Subcutaneous abdominal adipose tissue (tissue), 5 donors: Measurements from ENCODE around the gene SWSAP1.
"Not testable (repeated sequence)": the region's sequence is repeated elsewhere in the genome, so short reads cannot be mapped to it uniquely, and the experiment has no call there.

Experiments
- H3K27ac ChIP-seq: one replicate; pipeline ENCODE4 v1.7.0; 2013; ENCODE audit warnings: low read depth, mild to moderate bottlenecking, inconsistent platforms, low read length, moderate library complexity
- H3K27me3 ChIP-seq, 5 donors: one replicate each; pipeline ENCODE4 v1.7.0; 2013; ENCODE audit warnings: low read length in 5 of 5, inconsistent platforms in 1 of 5; ENCODE audit not compliant: control insufficient read depth in 5 of 5, insufficient read depth in 4 of 5
- H3K36me3 ChIP-seq, 5 donors: one replicate each; pipeline ENCODE4 v1.7.0; 2013; ENCODE audit warnings: low read length in 5 of 5; ENCODE audit not compliant: control insufficient read depth in 5 of 5, insufficient read depth in 5 of 5
- H3K4me1 ChIP-seq, 5 donors: one replicate each; pipeline ENCODE4 v1.7.0; 2013; ENCODE audit warnings: low read length in 5 of 5, mild to moderate bottlenecking in 3 of 5, moderate library complexity in 1 of 5; ENCODE audit not compliant: control insufficient read depth in 5 of 5, insufficient read depth in 5 of 5
- H3K4me3 ChIP-seq, 5 donors: one replicate each; pipeline ENCODE4 v1.7.0; 2013; ENCODE audit warnings: low read length in 5 of 5, low read depth in 1 of 5
- H3K9ac ChIP-seq, 5 donors: one replicate each; pipeline ENCODE4 v1.7.0; 2013; ENCODE audit warnings: low read length in 5 of 5, mild to moderate bottlenecking in 4 of 5, moderate library complexity in 3 of 5
- H3K9me3 ChIP-seq, 5 donors: one replicate each; pipeline ENCODE4 v1.7.0; 2013; ENCODE audit warnings: low read length in 5 of 5; ENCODE audit not compliant: control insufficient read depth in 5 of 5
- donor health status: healthy.
- donor health status: healthy.
- donor health status: healthy.
- donor health status: healthy.
- donor health status: healthy.

The SWSAP1 gene, protein sequence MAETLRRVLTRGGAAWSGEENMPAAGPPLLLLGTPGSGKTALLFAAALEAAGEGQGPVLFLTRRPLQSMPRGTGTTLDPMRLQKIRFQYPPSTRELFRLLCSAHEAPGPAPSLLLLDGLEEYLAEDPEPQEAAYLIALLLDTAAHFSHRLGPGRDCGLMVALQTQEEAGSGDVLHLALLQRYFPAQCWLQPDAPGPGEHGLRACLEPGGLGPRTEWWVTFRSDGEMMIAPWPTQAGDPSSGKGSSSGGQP

DNA sequence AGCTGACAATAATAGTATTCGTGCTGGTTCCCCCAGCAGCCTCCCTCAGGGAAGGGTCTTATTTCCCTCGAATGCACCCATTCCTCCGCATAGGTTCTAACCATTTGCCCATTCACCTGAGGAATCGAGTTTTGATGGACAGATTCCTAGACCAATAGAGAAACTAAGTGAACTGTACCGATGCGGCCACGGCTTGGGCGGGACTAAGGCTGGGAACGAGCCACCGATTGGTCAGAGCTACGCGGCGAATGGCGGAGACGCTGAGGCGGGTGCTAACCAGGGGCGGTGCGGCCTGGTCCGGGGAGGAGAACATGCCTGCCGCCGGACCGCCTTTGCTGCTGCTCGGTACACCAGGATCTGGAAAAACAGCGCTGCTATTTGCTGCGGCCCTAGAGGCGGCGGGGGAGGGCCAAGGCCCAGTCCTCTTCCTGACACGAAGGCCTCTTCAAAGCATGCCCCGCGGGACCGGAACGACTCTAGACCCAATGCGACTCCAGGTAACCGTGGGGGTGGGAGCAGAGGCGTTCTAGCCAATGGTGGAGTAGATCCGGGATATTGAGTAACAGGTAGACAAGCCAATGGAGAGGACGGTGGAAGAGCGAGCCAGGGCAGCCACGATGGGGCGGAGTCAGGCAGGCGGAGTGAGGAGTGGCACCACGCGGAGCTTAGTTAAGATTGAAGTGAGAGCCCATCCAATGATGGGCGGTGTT lies at the start of gene SWSAP1:
SWSAP1 (plus strand) TSS at position 234 of the 710 bp plus-strand sequence; CDS start at position 249, 15 bp downstream.
- H3K4me3 ChIP-seq: peak within 1 kb of the TSS; percentile 68 to 90 (median 81)
- H3K9me3 ChIP-seq: no peaks in the 10 kb centered on the region
- peaks cover 0 to 9% (median 6%) of the 10 kb centered on the region in 5 donors for H3K36me3 ChIP-seq
- peak within 1 kb of the TSS; percentile 92 for H3K27ac ChIP-seq
- peaks cover 2 to 26% (median 25%) of the 10 kb centered on the region in 5 donors for H3K4me1 ChIP-seq
- H3K27me3 ChIP-seq: no peaks in the 10 kb centered on the region
- peak within 1 kb of the TSS; percentile 70 to 85 (median 82) for H3K9ac ChIP-seq

DNA sequence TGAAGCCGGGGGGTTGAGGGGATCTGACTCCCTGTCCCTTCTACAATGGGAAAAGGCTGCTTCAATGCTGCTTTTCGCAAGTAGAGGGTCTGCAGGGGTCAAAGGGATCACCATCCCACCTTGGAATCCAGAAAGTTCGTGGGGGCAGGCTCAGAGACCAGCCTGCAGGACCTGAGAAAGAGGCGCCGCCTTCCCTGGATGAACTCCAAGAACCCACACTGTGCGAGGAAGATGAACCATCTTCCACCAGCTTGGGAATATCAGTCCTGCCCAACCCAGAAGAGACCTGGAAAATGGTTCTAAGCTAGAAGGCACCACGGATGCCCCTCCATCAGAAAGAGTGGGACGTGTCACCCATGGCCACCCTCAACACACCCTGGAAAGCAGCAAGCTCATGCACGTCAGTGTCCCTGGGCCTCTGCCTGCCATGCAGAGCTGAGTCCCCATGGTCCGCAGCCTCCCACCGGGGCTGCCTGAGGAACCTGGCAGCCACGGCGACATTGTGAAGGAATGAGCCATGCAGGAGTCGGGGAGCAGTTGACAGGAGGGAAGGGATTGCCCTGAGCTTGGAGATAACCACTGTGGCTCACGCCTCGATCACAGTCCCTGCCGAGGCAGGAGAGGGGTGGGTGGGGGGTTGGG lies 49.6 kb upstream of the SWSAP1 start:
- Histone ChIP-seq H3K9ac (peak overlapping the region in 2 of 5 donors; percentile 1 to 26), H3K36me3 (peaks cover 0 to 37% (median 22%) of the 10 kb centered on the region in 5 donors), H3K4me3 (no peak overlapping the region), H3K9me3 (no peaks in the 10 kb centered on the region), H3K4me1 (peaks cover 1 to 27% (median 21%) of the 10 kb centered on the region in 5 donors), H3K27ac (peak overlapping the region; percentile 50), H3K27me3 (no peaks in the 10 kb centered on the region)

DNA sequence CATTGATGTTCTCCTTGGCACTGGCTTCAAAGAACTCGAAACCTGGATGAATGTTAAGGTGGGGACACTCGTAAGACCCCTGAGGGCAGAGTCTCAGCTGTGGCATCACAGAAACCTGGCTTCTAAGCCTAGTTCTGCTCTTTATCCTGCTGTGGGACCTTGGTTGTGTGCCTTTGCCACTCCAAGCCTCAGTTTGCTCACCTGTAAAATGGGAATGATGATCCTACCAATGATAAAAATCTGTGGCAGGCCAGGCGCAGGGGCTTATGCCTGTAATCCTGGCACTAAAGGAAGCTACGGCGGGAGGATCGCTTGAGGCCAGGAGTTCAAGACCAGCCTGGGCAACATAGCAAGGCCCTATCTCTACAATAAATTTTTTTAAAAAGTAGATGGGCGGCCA lies 48.9 kb upstream of the SWSAP1 start:
- H3K4me1 ChIP-seq: peaks cover 1 to 27% (median 21%) of the 10 kb centered on the region in 5 donors
- no peaks in the 10 kb centered on the region for H3K9me3 ChIP-seq
- no peak overlapping the region for H3K4me3 ChIP-seq
- no peaks in the 10 kb centered on the region for H3K27me3 ChIP-seq
- no peak overlapping the region for H3K27ac ChIP-seq
- no peak overlapping the region for H3K9ac ChIP-seq
- peaks cover 0 to 39% (median 22%) of the 10 kb centered on the region in 5 donors for H3K36me3 ChIP-seq

DNA sequence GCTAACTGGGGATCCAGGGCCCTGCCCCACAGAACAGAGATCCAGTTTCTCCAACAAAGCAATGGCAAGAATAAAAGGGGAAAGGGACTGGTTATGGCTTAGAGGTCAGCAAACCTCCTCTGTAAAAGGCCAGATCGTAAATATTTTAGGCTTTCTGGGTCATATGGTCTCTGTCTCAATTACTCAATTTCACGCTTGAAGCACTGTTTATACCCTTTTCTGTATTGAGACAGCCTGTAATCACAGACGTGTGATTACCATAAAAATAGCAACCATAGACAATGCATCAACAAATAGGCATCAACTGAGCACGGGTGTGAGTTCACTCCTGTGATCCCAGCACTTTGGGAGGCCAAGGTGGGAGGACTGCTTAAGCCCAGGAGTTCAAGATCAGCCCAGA lies 44.3 kb upstream of the SWSAP1 start:
- Histone ChIP-seq H3K27ac (no peak overlapping the region), H3K4me3 (no peak overlapping the region), H3K9me3 (no peaks in the 10 kb centered on the region), H3K36me3 (peaks cover 0 to 60% (median 34%) of the 10 kb centered on the region in 5 donors), H3K4me1 (peaks cover 0 to under 1% (median 0%) of the 10 kb centered on the region in 5 donors), H3K27me3 (no peaks in the 10 kb centered on the region), H3K9ac (no peak overlapping the region)

DNA sequence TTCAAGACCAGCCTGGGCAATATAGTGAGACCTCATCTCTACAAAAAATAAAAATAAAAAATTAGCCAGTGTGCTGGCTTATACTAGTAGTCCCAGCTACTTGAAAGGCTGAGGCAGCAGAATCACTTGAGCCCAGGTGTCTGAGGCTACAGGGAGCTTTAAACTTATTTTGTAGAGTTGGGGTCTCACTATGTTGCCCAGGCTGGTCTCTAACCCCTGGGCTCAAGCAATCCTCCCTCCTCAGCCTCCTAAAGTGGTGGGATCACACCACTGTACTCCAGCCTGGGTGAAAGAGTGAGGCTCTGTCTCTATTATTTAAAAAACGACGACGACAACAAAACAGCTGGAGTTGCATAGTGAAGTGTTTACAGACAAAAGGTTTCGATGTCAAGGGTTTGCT lies 43.0 kb upstream of the SWSAP1 start:
- Histone ChIP-seq H3K36me3 (peaks cover 0 to 65% (median 41%) of the 10 kb centered on the region in 5 donors), H3K27ac (no peak overlapping the region), H3K27me3 (no peaks in the 10 kb centered on the region), H3K9ac (no peak overlapping the region), H3K4me1 (no peaks in the 10 kb centered on the region), H3K9me3 (no peaks in the 10 kb centered on the region), H3K4me3 (no peak overlapping the region)

DNA sequence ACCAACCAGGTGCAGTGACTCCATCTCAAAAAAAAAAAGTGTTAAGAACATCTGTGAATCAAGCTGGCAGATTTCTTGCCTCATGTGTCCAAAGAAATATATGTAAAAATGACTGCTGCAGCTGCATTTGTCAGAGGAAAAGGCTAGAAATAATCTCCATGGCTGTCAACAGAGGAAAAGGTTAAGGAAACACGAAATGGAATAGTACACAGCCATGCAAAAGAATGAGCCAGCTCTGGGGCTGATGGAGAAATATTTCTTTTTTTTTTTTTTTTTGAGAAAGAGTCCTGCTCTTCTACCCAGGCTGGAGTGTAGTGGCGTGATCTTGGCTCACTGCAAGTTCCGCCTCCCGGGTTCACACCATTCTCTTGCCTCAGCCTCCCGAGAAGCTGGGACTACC lies 41.6 kb upstream of the SWSAP1 start:
- Histone ChIP-seq H3K27me3 (no peaks in the 10 kb centered on the region), H3K27ac (no peak overlapping the region), H3K9ac (no peak overlapping the region), H3K4me1 (peaks cover 0 to under 1% (median 0%) of the 10 kb centered on the region in 5 donors), H3K4me3 (no peak overlapping the region), H3K9me3 (no peaks in the 10 kb centered on the region), H3K36me3 (peaks cover 0 to 60% (median 37%) of the 10 kb centered on the region in 5 donors)

DNA sequence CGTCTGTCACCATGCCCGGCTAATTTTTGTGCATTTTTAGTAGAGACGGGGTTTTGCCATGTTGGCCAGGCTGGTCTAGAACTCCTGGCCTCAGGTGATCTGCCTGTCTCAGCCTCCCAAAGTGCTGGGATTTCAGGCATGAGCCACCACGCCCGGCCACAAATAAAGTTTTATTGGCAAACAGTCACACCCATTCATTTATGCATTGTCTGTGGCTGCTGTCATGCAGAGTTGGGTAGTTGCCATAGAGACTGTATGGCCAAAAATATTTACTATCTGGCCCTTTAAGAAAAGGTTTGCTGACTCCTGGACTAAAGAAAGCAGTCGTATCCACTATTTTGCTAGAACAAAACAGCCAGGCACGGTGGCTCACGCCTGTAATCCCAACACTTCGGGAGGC lies 40.6 kb upstream of the SWSAP1 start:
- H3K4me3 ChIP-seq, H3K9me3 ChIP-seq, H3K27ac ChIP-seq, H3K27me3 ChIP-seq, H3K9ac ChIP-seq: not testable (repeated sequence)
- H3K4me1 ChIP-seq: peaks cover 2 to 10% (median 5%) of the 10 kb centered on the region in 5 donors
- peaks cover 0 to 53% (median 36%) of the 10 kb centered on the region in 5 donors for H3K36me3 ChIP-seq

DNA sequence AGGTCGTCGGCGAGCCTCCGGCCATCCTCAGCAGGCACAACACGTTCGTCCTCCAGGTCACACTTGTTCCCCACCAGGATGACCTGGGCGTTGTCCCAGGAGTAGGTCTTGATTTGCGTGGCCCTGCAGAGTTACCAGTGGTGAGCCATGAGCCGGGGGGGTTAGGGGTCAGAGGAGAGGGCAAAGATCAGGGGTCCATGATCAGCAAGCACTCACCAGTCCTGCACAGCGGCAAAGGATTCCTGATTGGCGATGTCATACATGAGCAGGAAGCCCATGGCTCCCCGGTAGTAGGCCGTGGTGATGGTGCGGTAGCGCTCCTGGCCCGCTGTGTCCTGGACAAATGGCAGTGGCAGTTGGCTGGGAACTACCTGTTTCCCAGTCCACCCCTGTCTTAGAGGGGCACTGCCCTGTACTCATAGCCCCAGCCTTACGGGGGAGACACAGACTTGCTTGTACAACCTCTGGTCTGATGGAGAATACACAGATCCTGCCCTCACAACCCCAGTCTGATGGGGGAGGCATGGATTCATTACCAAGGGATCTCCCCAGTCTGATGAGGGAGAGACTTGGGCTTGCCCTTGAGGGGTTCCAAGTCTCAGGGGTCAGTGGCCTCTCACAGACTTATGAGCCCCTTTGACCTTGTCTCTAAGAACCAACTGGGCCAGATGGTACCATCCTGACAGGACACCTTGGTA lies 38.9 kb upstream of the SWSAP1 start:
- Histone ChIP-seq H3K9me3 (no peaks in the 10 kb centered on the region), H3K27ac (no peak overlapping the region), H3K36me3 (peaks cover 0 to 45% (median 35%) of the 10 kb centered on the region in 5 donors), H3K27me3 (no peaks in the 10 kb centered on the region), H3K4me3 (no peak overlapping the region), H3K9ac (no peak overlapping the region), H3K4me1 (peaks cover 4 to 21% (median 17%) of the 10 kb centered on the region in 5 donors)

DNA sequence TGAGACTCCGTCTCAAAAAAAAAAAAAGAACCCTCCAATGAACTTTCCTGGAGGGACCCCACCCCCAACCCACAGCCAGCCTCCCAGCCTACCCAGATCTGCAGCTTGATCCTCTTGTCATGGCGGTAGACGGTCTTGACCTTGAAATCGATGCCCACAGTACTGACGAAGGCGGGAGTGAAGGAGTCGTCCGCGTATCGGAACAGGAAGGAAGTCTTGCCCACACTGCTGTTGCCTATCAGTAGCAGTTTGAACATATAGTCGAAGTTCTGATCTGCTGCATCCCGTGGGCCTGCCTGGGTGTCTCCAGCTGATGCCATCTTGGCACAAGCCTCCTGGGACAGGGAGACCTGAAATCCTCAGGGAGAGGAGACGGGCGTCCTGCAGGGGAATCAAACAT lies 37.4 kb upstream of the SWSAP1 start:
- Histone ChIP-seq H3K27me3 (no peaks in the 10 kb centered on the region), H3K9me3 (no peaks in the 10 kb centered on the region), H3K4me3 (no peak overlapping the region), H3K27ac (no peak overlapping the region), H3K4me1 (peaks cover 4 to 21% (median 17%) of the 10 kb centered on the region in 5 donors), H3K36me3 (peaks cover 0 to 45% (median 33%) of the 10 kb centered on the region in 5 donors), H3K9ac (no peak overlapping the region)
